Stimulated activated CD8-positive, alpha-beta memory T cell treated with anti-CD3 and anti-CD28 coated beads, Interleukin-4, amount 100 ng/mL, for 48 hours (primary cell): ENCODE data around the gene STRN4.

Experiments
- DNase-seq: peaks from one replicate; pipeline ENCODE4 v3.0.0-alpha.2; 2020

Gene STRN4

DNA sequence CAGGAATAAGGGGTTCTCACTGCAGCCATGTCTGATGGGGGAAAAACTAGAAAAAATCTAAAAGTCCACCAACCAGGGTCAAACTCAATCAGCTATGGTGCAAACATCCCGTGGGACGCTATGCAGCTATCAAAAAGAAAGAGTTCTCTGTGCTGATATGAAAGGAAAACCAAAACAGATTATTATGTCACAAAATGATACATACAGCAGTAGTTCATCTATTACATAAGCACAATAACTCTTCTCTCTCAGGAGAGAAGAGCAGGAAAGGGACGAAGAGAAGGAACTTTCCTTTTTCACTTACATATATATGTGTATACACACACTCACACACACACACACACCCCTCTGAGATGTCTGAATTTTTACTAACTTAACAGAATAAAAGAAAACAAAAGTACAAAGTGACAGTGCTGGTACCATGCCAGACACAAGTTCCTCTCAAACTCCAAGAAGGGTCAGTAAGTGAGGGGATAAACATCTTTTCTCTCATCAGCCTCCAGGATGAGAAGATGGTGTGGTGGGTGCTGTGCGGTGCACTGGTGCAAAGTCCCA, 3.2 kb downstream of the STRN4 start:
- no peak for DNase-seq

DNA sequence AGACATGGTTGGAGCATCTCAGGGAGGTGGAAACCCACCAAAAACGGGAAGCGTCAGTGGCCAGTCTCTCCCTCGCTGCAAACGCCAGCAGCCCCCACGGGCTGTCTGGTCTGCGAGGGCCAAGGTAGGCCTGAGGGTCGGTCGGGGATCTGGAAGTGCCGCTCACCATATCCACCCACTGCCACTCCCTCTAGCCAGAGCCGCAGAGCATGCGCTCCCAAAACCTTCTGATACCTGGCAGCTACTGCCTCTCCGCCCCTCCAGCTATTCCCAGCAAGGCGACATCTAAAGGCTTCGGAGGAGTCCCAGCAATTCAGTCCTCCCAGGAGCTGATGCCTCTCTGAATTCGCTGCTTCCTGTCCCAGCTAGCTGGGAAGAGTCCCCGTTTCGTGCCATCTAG, 4.8 kb downstream of the STRN4 start:
- no peak for DNase-seq

DNA sequence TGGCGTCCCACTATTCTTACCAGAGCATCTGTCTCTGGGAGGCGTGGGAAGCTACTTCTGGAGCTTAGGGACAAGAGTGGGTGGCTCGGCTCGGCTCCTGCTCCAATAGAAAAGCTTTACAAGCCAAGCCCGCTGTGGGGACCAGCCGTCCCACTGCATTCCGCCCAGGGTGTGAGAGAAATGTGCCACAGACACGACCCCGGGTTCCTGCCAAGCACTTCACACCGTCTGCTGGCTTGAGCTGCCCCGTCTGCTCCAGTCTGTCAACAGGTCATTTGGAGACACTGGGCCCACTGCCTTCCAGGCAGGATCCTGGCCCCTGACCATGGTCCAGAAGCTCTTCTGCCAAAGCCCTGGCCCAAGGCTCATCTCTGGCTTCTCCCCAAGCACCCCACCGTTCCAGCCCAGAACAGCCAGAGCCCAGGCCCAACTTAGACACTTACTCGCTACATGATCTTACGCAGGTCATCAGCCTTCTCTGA, 6.9 kb downstream of the STRN4 start:
- DNase-seq, result no peak

DNA sequence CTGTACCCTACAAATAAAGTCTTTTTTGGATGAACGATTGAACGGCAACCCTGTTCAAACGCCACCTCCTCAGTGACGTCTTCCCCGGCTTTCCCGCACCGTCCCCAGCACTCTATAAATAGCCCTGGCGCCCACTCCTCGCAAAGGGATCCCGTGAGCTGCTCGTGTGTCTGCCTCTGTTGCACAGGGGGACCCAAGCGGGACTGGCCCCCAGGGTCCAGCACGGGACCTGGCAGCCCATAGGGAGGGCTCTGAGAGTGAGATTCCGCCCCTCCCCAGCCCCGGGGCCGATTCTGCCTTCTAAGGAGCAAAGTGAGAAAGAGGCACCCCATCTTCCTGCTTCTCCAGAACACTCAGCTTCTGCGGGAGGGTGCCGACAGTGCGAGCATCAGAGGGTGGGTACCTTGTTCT, 8.5 kb downstream of the STRN4 start:
- no peak for DNase-seq

DNA sequence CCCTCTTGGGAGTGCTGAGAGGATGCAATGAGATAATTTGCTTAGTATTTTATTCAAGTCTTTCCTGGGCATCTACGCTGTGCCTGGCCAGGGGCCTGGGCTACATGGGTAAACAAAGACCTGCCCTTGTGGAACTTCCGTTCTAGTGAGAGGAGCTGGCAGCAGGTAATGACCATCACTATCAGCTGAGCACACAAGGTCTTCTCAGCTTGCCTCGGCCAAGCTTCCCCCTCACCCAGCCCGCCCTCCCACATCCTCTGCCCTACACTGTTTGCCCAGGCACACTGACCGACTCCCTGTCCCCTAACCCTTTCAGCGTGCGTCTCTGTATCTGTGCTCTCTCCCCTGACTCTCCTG, 9.0 kb downstream of the STRN4 start:
- no peak for DNase-seq

DNA sequence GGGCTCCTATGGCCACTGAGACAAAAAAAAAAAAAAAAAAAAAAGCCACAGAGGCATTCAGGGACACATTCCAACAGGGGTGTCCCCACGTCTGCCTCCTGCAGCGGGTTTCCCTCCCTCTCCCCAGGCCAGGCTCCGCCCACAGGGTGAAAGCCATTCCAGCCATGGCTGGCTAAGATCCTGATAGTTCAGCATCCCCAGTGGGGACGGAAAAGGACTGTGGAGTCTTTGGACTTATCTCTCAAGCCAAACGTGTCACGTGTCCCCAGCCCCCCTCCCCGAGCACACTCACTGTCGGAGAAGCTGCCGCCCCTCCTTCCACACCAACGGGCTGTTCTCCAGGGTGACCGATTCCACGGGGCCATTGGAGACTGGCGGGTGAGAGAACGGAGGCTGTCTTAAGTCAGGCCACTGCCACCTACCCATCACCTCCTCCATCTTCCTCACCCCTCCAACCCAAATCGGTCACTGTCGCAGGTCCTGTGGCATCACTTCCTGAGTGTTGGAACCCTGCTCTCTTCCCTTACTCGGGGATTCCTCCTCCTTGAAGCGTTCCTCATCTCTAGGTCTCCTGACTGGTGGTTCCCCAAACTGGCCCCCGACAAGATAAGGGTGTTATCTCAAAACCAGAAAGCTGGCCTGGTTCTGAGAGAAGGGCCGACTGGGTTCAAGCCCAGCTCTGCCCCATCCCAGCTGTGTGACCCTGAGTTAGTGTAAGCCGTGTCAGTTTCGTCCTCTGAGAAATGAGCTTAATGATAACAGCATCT, 9.5 kb downstream of the STRN4 start:
- DNase-seq, result no peak

DNA sequence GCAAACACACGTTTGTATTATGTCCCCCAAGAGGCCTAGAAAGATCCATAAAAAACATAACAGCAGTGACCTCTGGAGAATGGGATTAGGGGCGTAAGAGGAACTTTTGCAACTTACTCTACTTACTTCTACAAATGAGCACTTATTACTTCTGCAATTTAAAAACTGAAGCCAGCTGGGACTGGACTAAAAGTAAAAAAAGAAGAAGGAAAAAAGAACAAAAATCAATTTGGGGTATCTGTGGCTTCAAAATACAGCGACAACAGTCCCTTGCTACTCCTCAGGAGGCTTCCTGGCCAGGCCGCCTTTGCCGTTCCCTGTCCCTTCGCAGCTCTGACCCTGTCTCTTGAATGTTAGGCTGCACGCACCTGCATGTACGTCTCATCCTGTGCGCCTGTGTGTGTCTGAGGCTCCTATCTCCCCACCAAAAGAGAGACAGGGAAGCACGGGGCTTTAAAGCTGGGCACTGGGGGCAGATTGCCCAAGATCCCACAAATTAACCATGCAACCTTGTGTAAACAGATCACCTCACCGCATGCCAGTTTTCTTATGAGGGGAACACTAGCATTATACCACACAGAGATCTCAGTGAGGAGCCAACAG, 12.5 kb downstream of the STRN4 start:
- no peak for DNase-seq

DNA sequence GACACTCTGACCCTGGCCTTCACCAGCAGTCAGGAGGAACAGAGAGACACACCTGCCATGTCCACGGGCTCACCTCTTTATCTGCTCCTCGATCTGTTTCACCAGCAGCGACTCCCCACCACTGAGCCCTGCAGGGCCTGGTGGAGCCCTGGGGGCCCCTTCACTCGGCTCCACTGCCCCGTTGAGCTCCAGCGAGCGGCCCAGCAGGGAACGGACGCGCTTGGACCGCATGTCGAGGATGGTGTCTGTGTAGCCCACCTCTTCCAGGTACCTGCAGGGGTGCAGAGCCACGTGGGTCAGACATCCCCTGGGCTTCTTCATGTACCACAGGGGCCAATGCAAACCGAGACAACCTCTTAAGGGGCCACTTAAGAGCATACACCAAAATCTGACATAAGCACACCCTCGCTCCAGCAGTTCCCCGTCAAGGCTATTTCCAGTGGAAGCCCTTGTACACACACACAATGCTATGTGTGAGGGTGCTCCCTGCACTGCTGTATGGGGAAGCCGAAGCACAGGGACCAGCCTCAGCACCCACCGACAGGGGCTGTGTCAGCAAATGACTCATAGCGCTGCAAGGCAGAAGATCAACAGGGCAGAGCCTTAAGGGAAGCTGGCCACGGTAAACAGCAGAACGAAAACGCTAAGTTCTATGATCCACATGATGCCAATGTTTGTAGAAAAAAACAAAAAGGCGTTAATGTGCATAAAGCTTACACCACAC, 13.1 kb downstream of the STRN4 start:
- no peak for DNase-seq

DNA sequence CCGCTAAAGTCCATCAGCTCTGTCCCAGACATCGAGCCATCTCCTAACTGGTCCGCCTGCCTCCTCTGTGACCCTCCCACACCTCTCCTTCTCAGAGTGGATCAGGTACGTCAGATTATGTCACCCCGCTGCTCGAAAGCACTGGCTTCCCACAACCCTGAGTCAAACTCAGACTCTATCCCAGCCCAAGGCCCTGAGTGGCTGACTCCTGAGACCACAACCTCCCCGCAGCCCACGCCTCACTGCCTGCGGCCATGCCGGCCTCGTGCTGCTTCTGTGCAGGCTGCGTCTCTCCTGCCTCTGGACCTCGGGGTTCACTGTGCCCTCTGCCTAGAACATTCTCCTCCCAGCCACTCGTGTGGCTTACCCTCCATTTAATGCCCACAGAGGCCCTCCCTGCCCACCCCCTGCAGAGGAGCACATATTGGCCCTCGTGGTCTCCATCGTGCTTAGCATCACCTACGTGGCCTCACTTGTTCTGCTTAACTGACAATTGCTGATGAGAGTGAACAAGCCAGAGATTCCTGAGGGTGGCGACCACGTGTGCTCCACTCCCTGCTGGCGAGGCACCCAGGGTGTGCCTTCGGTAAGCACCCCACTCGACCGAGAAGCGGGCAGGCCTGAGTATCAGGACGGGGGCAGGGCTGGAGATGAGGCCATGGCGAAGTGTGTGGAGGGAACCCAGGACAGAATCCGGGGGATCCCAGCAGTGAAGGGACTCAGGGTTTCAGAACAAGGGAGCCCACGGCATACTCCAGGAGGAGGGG, 13.9 kb downstream of the STRN4 start:
- DNase-seq, result no peak

DNA sequence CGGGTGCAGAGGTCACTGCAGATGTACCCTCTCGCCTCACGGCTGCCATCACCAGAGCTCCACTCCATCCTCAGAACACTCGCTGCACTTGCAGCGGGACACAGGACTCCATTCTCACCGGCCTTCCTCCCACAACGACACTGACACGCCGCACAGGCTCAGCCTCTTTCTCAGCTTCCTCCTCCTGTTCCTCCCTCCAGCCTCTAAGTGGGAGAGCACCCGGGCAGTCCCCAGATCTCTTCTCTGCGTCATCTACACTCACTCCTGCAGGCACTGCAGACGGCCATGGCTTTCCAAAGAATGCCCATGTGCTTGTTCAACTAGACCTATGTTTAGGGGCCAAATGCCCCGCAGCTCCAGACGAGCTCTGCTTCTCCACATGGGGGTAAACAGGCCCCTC, 14.7 kb downstream of the STRN4 start:
- DNase-seq, result no peak

DNA sequence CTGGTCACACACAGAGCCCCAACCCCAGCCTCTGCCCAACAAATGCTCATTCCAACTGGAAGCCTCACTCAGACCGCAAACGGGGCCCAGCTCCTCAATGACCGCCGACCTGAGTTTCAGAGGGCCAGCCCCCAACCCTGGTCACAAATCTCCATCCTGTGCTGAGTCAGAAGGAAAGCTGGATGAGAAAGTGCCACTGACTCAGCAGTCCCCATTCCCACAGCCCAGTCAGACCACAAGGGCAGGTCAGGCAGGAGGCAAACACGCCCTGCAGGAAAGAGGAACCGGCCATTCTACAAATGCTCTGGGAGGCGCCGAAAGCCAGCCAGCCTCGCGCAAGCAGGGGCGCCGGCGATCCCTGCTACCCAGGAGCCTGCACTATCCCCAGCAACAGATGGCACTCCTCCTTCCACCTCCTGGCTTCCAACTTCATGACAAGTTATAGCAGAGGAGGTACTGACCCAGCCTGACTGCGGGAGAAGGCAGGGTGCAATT, 15.2 kb downstream of the STRN4 start:
- DNase-seq, result no peak

DNA sequence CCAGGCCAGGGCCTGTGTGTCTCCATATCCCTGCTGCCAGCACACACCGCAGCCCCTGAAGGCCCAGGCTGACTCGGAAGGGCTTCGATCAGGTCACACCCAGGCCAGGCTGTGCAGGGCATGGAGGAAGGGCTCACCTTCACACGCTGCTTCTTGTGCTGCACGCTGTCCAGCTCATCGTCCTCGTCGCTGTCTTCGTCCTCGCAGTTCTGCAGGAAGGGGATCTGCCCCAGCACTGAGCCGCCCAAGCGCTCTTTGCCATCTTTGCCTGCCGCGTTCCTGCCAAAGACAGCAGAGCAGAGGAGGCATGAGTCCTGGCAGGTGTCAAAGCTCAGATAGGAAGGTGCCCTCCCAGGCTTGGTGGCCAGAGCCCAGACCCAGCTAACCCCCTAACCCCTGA, 15.7 kb downstream of the STRN4 start:
- DNase-seq, result no peak

DNA sequence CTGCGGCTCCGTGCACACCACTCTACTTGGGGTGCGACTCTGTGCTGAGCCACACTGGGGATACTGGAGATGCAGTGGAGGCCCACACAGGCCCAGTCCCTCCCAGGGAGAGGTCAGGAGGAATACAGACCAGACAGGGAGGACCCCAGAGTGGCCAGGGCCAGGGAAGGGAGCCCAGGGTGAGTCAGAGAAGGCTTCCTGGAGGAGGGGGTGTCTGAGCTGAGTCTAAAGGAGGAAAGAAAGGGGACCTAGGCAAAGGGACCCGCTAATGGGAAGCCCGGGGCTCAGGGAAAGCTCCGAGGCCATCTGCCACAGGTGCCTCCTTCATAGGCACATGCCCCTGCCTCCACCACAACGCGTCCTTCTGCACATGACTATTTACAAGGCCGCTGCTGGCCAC, 16.1 kb downstream of the STRN4 start:
- DNase-seq, result no peak

DNA sequence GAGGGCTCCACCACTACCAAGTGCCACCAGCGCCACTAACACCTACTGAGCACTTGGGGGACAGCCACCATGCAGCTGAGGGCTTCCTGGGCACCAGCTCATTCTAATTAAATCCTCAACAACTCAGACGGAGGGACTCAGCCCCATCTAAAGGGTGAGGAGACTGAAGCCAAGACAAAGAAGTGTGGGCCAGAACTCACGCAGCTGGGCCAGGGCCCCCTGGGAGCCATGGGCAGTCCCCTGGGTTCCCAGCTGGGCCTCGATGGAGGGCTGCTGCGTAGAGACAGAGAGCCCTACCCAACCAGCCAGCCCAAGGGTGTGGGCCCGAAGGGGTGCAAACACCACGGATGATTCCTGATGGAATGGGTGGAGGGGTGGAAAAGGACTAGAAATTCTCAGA, 16.6 kb downstream of the STRN4 start:
- DNase-seq, result no peak

DNA sequence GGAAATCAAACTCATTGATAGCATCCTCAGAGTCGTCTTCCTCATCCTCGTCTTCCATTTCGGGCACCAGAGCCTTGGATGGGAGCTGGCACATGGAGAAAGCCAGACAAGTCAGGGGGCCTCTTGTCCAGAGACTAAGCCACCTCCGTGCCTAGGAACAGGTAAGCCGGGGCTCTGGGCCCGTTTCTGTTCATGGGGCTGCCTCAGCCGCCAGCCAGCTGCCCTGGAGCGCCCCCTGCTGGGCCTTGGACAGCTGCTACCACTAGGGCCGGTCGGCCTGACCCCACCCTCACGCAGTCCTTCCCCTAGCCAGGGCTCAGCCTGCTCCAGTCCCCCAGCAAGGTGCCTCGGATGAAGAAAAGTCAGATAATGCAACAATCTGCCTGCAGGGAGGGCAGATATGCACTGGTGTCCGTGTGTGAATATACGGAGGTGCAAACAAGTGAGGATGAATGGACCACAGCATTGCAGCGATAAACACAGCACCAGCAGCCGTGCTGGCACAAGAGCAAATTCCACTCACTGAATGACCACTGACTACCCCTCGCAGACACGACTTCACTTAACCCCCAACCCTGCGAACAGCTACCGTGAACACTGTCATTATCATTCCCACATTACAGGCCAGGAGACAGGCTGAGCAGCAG, 17.4 kb downstream of the STRN4 start:
- peak; percentile 90 for DNase-seq

DNA sequence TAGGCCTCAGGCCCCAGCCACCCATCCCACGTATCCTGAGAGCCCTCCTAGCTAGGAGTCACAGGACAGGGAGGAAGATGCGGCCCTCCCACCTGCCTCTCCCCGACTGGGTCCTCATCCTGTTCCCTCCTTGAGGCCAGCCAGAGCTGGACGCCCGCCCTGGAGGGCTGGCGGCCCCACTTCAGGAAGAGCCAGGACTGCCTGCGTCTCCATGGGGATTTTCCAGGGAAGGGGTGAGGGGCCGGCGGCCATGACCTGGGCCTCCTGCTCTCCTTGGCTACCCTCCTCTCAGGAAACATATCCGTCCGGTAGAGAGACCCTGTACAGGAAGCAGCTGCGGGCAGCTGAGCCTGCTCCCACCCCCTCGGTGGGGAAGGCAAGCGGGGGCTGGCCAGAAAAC, 18.0 kb downstream of the STRN4 start:
- DNase-seq, result no peak

DNA sequence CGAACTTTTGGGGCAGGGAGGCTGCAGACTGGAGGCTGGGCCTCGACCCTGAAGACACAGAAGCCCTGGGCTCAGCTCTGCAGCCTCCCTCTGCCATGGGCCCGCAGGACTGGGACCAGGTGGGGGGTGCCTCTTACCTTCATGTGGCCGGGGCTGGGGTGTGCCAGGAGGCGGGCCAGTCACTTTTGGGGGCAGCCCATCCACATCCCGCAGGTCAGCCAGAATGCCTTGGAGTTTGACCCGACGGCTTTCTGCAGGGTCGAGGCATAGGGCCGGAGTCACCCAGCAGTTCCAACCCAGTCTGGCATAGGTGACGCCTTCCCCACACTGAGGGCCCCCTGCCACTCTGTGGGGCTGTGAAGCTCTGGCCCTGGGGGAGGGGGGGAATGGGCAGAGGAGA, 18.5 kb downstream of the STRN4 start:
- DNase-seq, result no peak

DNA sequence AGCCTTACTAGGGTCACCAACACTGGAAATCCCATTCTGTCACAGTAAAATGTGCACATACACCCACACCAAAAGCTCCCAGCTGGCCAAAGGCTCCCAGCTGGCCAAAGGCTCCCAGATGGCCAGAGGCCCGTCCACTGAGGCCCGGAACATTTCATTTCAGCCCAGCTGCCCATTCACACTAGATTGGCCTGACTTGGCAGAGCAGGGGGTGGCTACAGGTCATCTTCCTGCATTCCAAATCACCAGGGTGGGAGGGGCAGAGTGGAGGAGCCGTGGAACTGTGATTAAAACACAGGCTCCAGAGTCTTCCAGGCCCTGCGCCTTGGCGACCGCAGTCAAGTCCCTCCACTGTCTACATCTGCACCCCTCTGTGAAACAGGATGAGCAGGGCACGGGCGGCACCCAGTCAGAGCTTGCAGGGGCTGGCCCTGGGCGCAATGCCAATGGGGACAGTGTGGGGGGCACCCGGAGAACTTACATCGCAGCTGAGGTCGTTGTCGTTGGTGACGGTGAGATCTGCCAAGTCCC, 19.2 kb downstream of the STRN4 start:
- DNase-seq, result no peak

DNA sequence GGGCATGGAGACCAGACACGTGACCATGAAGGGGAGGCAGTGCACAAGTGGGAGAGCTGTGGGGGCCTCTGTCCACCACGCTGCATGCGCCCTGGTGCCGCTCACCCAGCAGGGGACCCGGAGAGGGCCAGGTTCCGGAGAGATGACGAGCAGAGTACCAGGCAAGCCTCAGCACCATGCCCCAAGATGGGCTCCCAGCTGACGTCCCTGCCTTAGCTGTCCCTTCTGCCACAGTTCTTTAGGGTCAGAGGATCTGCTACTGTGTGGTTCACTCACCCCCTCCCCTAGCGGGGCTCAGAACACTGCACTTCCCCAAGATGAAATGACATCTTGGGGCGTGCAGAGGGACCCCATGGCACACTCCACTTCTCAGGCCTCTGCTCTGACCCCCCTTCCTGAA, 19.7 kb downstream of the STRN4 start:
- DNase-seq, result no peak

DNA sequence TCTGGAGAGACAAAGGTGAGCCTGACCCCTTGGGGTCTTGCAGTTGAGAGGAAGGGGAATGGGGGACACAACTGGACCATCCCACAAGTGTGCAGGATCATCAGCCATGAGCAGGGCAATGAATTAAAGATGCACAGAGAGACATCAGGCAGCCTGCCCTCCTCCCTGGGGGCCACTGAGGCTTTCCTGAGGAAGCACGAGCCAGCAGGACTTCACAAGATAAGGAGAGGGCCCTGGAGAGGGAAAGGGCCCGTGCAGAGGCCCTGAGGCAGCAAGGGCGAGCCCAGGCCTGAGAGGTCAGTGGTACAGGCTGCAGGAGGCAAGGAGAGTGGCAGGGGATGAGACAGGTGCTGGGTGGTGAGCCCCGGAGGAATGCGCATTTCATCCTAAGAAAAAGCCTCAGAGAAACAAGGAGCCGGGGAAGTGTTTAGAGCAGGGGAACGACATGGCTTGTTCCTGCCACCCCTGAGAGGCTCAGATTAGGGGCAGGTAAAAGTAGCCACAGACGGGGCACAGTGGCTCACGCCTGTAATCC, 20.3 kb downstream of the STRN4 start:
- DNase-seq, result no peak

DNA sequence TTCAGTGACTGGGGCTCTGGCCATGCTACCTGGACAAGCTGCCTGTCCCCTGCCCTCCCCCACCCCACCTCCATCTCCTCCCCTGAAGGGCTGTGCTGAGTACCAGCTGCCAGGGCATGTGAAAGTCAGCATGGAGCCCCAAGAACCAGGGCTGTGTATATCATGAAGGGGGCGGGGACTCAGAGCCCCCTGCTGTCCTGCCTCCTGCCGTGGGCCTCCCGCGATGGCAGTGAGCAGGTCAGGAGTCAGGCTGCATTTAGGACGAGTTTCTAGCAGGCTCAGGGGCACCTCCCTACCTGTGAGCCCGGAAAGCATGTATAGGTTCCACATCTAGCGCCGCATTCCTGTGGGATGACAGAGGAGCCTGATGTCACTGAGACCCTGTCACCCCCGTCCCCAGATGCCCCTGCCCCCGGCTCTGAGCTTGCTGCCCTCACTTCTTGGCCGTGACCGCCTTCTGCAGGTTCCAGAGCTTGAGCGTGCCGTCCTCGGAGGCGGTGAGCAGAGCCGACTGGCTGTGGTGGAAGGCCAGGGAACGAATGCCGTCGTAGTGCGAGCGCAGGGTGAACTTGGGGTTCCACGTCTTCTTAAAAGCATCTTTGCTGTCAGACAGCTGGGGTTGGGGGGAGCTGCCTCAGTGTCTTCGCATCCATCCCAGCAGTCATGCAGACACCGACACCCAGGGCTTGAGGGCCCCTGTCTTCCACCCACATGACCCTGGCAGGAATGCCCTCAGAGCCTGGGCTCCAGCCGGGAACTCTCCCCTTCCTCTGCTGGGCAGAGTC, 21.0 kb downstream of the STRN4 start:
- DNase-seq, result no peak
